ENCODE data around the gene PADI2. TPM values are rescaled to one million over a fixed set of nuclear protein-coding genes. Genes with fewer than 3 reads are reported as not detected.
A peak's percentile ranks its signal among the peaks of the same experiment; 100 is the strongest.

The PADI2 gene
- total RNA-seq, 6 donors from 2014 or later = 1.9 to 25.2 (median 4.9) TPM

DNA sequence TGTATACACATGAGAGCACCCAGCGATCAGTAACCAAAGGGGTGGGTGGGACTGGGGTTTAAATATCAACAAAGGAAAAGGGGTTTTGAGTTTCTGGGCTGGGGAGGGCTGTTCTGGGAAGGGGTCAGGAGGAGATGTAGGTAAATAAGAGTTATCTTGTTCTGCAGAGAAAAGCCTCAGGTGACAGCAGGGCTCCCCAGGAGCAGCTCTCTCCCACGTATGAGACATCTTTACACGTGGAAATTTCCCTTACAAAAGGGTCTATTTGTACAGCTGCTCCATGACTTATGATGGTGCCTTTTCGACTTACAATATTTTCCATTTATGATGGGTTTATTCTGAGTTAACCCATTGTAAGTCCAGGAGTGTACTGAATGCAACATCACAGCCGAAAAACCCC is 16.3 kb upstream of the PADI2 start:
- H3K4me3 ChIP-seq = no peak overlapping the region
- no peaks in the 10 kb centered on the region for H3K4me1 ChIP-seq
- 56 to 57% methylated on average over 5 of the region's 5 CpGs for WGBS, 2 donors
- no peaks in the 10 kb centered on the region for H3K36me3 ChIP-seq
- no peaks in the 10 kb centered on the region for H3K27me3 ChIP-seq
- TF ChIP-seq EP300 (IDR thresholded peaks at IDR 0.05) (no peak), POLR2A (IDR thresholded peaks at IDR 0.05) (no peak), POLR2AphosphoS5 (IDR thresholded peaks at IDR 0.05) (no peak)
- TF ChIP-seq, protein P1, sequence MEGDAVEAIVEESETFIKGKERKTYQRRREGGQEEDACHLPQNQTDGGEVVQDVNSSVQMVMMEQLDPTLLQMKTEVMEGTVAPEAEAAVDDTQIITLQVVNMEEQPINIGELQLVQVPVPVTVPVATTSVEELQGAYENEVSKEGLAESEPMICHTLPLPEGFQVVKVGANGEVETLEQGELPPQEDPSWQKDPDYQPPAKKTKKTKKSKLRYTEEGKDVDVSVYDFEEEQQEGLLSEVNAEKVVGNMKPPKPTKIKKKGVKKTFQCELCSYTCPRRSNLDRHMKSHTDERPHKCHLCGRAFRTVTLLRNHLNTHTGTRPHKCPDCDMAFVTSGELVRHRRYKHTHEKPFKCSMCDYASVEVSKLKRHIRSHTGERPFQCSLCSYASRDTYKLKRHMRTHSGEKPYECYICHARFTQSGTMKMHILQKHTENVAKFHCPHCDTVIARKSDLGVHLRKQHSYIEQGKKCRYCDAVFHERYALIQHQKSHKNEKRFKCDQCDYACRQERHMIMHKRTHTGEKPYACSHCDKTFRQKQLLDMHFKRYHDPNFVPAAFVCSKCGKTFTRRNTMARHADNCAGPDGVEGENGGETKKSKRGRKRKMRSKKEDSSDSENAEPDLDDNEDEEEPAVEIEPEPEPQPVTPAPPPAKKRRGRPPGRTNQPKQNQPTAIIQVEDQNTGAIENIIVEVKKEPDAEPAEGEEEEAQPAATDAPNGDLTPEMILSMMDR (IDR thresholded peaks at IDR 0.05) = no peak
- no peak overlapping the region for H3K27ac ChIP-seq
- no peak for DNase-seq
- ATAC-seq (ENCODE audit: low FRiP score in 2 of 2) = no peak
- no peaks in the 10 kb centered on the region for H3K9me3 ChIP-seq

DNA sequence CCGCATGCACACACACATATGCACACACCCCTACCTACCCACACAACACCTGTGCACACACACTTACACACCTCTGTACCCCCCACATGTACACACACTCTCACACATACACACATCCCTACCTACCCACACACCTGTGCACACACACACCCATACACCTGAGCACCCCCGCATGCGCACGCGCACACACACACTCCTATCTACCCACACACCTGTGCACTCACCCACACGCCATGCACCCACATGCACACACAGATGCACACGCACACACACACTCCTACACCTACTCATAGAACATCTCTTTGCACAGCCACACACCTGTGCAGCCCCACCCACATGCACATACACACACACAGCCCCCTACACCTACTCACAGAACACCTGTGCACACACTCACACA is 15.5 kb upstream of the PADI2 start:
- peak; percentile 19 to 48 for ATAC-seq (ENCODE audit: low FRiP score in 2 of 2)
- 96% methylated on average over 7 of the region's 7 CpGs for WGBS, 2 donors
- TF ChIP-seq POLR2AphosphoS5 (IDR thresholded peaks at IDR 0.05) = no peak
- TF ChIP-seq POLR2A (IDR thresholded peaks at IDR 0.05) = no peak
- TF ChIP-seq EP300 (IDR thresholded peaks at IDR 0.05) = no peak
- TF ChIP-seq, protein P1 (IDR thresholded peaks at IDR 0.05) = no peak
- Histone ChIP-seq H3K9me3 (no peaks in the 10 kb centered on the region), H3K4me3 (no peak overlapping the region), H3K4me1 (no peaks in the 10 kb centered on the region), H3K27ac (no peak overlapping the region), H3K36me3 (no peaks in the 10 kb centered on the region), H3K27me3 (no peaks in the 10 kb centered on the region)
- peak in 1 of 2 donors; percentile 27 for DNase-seq

DNA sequence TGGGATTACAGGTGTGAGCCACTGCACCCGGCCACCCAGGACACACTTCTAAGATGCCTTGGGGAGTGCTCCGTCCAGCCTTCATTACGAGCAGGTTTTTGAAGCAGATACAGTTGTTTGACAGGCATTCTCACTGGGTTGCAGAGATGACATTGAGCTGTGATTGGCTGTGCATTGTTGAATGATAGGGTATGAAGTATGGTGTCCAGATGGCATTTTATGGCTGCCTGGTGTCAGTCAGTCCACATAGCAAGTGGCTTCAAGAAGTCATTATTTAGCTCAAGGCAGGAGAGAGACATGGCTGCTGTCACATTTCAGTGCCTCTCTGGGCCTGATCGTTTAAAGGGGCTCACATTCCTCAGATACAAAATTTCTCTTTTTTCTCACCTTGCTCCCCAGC is 14.8 kb upstream of the PADI2 start:
- Histone ChIP-seq H3K27ac (no peak overlapping the region), H3K27me3 (no peaks in the 10 kb centered on the region), H3K4me1 (peaks cover 0 to 1% (median under 1%) of the 10 kb centered on the region in 4 donors), H3K9me3 (no peaks in the 10 kb centered on the region), H3K4me3 (no peak overlapping the region), H3K36me3 (no peaks in the 10 kb centered on the region)
- no peak for ATAC-seq (ENCODE audit: low FRiP score in 2 of 2)
- no peak for DNase-seq
- WGBS, 2 donors = 70 to 76% methylated on average over 3 to 4 of the region's 4 CpGs
- TF ChIP-seq, protein P1 (IDR thresholded peaks at IDR 0.05) = no peak
- no peak for TF ChIP-seq POLR2A (IDR thresholded peaks at IDR 0.05)
- TF ChIP-seq EP300 (IDR thresholded peaks at IDR 0.05) = no peak
- TF ChIP-seq POLR2AphosphoS5 (IDR thresholded peaks at IDR 0.05) = no peak

DNA sequence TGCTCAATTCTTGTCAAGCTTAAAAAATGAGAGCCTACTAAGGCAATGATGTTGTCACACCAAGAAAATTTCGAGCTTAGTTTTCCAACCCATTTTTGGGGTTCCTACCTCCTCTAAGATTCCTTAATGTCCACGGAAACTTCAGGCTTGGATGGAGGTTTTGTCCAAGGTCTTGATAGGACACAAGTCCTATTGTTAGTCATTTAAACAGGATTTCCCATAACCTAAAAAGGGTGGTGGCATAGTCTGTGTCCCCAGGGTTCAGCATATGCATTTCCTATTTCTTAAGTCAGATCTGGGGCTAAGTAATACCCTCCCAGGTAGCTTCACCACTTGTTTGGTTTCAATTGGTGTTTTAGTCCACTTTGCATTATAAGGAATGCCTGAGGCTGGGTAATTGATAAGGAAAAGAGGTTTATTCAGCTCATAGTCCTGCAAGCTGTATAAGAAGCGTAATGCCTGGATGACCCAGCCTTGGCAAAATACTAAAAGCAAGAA is 10.9 kb upstream of the PADI2 start:
- no peak for TF ChIP-seq EP300 (IDR thresholded peaks at IDR 0.05)
- no peak for TF ChIP-seq POLR2A (IDR thresholded peaks at IDR 0.05)
- no peak for TF ChIP-seq POLR2AphosphoS5 (IDR thresholded peaks at IDR 0.05)
- TF ChIP-seq, protein P1 (IDR thresholded peaks at IDR 0.05) = no peak

DNA sequence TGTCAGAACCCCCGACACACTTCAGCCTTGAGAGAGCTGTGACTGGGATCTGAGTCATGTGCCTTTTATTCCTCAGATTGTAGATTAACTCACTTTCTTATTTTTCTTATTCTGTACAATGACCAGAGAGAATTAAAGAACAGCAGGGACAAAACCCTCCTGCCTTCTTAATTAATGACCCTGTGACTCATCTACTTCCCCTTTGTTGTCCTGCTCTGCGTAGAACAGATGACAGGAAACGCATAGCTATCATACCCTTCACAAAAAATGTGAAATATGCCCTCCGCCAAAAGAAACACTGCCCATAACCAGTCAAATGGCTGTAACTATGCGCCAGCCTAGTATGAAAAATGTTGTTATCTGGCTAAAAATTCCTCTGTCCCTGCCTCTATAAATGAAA is 9.1 kb upstream of the PADI2 start:
- no peaks in the 10 kb centered on the region for H3K27me3 ChIP-seq
- H3K36me3 ChIP-seq = no peaks in the 10 kb centered on the region
- H3K9me3 ChIP-seq = no peaks in the 10 kb centered on the region
- peak in 1 of 4 donors; percentile 50 for TF ChIP-seq POLR2A (IDR thresholded peaks at IDR 0.05)
- TF ChIP-seq EP300 (IDR thresholded peaks at IDR 0.05) = peak in 1 of 4 donors; percentile 28
- TF ChIP-seq, protein P1 (IDR thresholded peaks at IDR 0.05) = no peak
- peak in 1 of 2 donors; percentile 11 for TF ChIP-seq POLR2AphosphoS5 (IDR thresholded peaks at IDR 0.05)
- no peak overlapping the region for H3K4me3 ChIP-seq
- peak overlapping the region; percentile 15 to 64 (median 55) for H3K27ac ChIP-seq
- no peak for DNase-seq
- H3K4me1 ChIP-seq = peaks cover 10 to 24% (median 14%) of the 10 kb centered on the region in 4 donors
- WGBS, 2 donors = 14 to 19% methylated on average over 5 of the region's 5 CpGs
- peak; percentile 79 to 84 for ATAC-seq (ENCODE audit: low FRiP score in 2 of 2)

More for the DNA sequence above, 10.9 kb upstream of the PADI2 start:
- no peak for DNase-seq
- Histone ChIP-seq H3K4me3 (no peak overlapping the region), H3K27me3 (no peaks in the 10 kb centered on the region), H3K27ac (no peak overlapping the region), H3K36me3 (no peaks in the 10 kb centered on the region), H3K9me3 (no peaks in the 10 kb centered on the region), H3K4me1 (peaks cover 10 to 21% (median 14%) of the 10 kb centered on the region in 4 donors)
- ATAC-seq (ENCODE audit: low FRiP score in 2 of 2) = no peak
- WGBS, 2 donors = 69 to 70% methylated on average over 3 of the region's 3 CpGs

All from upper lobe of left lung (tissue), 6 donors.